NT2/D1 (cell line): ENCODE data around the gene C8A.

ENCODE experiments used
- YY1 ChIP-seq: IDR thresholded peaks from 2 replicates; pipeline ENCODE4 v1.6.1; 2011; ENCODE audit not compliant: insufficient read length, insufficient read depth
- ZNF274 ChIP-seq: IDR thresholded peaks from 2 replicates; pipeline ENCODE4 v1.6.1; 2011; ENCODE audit warnings: mild to moderate bottlenecking, low read depth, low read length

DNA sequence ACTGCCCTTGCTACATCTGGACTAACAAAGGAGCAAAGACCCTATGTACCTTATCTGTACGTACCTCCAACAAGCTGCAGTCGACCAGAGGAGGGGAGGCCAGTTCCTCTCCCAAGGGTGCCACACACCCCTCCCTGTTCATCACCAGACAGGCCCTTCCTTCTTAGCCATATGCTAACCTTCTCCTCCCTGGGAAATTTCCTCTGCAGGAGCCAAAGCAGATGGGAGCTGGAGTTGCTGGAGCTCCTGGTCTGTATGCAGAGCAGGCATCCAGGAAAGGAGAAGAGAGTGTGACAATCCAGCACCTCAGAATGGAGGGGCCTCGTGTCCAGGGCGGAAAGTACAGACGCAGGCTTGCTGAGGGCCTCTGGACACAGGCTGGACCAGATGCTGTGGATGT lies 62.8 kb downstream of the C8A start:
- TF ChIP-seq ZNF274, result no peak
- no peak for TF ChIP-seq YY1
